HUDEP-2 (cell line): Measurements from ENCODE around the gene STIMATE.

Experiments used
- DNase-seq, 76 experiments: peaks; one replicate each; lab custom pipeline; 2025; ENCODE audit not compliant: unreplicated experiment in 76 of 76; lab: John Stamatoyannopoulos, UW

The STIMATE gene

DNA sequence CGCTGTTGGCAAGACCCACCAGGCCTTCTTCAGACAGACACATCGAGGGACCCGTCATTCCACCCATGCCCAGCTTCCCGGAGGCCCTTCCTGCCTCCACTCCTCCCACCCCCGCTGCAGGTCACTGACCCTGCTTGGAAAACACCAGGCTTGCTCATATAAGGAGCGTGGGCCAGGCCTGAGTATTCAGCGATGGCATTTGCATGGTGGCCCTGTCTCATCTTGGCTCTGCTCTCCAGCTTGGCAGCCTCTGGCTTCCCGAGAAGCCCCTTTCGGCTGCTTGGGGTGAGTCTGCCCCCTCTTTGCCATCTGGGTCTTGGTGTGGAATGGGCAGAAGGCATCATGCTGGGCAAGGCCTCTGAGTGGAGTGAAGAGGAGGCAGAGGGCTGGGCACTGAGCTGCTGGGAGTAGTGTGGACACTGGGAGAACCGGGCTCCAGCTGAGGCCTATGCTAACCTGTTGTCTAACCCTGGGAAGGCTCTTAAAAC, 102.7 kb downstream of the STIMATE start, which contains the start of gene ITIH3:
Gene ITIH3 (plus strand): TSS at position 185 of the 488 bp plus-strand sequence. CDS start 8 bp downstream, at position 193.
- DNase-seq: no peak

GRCh38 chr3:52793702-52794611, 103.4 kb downstream of the STIMATE start:
- no peak for DNase-seq

- peak in 32 of 76 experiments; percentile 4 to 60 (median 18) for DNase-seq
Observed at GRCh38 chr3:52792961-52793695, 104.2 kb downstream of the STIMATE start.

GRCh38 chr3:52792413-52792812, 104.9 kb downstream of the STIMATE start:
- no peak for DNase-seq

- no peak for DNase-seq
Observed at GRCh38 chr3:52791928-52792327, 105.4 kb downstream of the STIMATE start.

DNA sequence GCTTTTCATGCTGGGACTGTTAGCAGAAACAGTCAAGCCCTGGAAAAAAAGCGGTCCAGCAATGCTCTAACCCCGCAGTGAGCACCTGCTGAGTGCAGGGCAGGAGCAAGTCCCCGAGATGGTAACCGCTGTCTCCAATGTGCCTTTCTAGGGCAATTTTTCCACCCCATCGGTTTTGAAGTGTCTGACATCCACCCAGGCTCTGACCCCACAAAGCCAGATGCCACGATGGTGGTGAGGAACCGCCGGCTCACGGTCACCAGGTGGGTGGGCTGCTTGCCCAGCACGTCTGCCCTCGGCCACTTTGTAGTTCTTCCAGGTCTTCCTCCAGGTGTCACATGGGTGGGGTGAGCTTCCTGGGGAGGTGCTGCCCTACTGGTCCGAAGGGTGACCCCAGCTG, 106.0 kb downstream of the STIMATE start:
- DNase-seq: no peak

DNA sequence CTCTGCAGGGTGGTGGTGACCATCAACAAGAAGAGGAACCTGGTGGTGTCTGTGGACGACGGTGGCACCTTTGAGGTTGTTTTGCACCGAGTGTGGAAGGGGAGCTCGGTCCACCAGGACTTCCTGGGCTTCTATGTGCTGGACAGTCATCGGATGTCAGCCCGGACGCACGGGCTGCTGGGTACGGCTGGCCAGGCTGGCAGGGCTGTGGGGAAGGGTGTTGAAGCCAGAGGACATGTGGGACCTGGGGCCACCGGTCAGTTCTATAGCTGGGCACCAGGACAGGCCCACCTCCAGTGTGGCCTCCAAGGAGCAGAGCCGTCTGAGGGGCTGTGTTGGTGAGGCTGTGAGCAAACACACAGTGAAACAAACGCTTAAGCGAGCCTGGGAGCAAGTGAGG, 106.6 kb downstream of the STIMATE start:
- DNase-seq: no peak

DNA sequence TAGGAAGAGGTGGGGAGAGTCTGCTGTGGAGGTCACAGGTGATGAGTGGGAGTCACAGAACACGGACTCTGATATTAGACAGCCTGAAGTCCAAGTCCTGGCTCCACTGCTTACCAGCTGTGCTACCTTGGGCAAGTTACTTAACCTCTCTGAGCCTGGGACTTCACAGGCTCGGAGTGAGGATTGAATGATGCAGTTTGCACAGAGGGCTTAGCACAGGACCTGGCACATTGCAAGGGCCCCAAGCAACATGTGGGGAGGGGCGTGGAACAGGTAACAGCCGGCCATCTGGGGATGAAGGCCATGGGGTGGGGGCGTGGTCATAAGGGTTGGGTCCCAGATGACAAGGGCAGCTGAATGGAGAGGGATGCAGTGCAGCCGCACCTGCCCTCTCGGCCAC, 107.0 kb downstream of the STIMATE start:
- DNase-seq: no peak

DNA sequence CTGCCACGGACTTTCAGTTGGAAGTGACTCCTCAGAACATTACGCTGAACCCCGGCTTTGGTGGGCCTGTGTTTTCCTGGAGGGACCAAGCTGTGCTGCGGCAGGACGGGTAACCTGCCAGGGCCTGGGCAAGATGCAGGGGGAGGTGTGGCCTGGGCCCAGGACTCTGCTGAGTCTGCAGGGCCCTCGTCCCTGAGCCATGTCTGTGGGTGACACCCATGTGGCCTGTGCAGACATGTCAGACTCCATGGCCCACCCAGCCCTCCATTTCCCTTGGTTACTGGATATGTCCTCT, 107.7 kb downstream of the STIMATE start:
- no peak for DNase-seq

DNA sequence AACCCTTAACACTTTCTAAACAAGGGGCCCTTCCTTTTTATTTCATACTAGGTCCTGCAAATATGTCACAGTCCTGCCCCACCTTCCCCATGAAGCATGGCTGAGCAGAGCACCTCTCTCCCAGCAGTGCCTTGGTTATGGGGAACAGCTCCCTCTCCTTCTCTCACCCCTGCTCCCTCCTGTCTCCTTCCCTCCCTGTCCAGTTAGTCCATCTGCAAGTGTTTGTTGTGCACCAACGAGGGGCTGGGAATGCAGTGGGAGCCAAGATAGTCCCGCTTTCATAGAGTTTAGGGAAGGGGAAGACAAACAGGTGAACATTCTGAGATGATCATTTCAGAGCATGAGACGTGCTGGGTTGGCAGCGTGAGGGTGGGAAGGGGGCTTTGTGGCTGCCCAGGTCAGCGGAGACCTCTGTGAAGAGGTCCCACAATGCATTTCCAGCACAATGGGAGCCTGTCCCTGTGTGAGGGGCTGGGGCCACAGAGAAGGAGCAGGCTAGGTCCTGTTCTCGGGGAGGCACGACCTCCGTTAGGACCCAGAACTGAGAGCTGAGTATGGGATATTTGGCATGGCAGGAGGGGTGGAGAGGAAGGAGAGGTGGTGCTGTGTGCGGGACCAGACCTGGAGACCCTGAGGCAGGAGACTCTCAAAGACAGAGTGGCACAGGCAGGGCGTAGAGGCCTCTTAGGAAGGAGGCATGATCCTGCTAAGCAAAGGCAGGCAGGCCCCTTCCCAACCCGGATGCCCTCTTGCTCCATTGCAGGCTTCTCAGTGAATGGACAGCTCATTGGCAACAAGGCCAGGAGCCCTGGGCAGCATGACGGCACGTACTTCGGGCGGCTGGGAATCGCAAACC, 108.2 kb downstream of the STIMATE start:
- no peak for DNase-seq

- DNase-seq: no peak
Observed at GRCh38 chr3:52787672-52788625, 109.4 kb downstream of the STIMATE start.

DNA sequence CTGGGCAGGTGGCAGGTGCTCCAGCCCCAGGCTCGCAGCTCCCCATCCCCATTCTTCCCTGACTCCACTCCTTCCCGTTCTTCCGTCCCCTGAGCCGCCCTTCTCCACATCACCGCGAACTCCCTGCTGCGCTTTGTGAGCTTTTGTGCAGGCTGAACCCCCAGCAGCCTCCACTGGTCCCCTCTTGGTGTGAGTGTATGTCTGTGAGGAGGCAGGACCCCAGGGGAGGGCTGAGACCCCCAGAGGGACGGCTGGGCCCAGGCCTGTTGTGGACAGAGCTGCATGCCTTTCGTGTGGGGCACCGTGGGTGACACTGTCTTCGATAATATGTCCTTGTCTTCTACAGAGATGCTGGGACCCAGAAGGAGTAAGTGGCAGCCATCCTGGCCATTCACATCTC, 110.1 kb downstream of the STIMATE start:
- DNase-seq: no peak
